GM19468 (cell line): ENCODE results near the gene SPATA19.
A peak's percentile ranks its signal among the peaks of the same experiment; 100 is the strongest.

Experiments
- ATAC-seq: cut with Tn5 transposase; IDR thresholded peaks from one replicate; pipeline ENCODE4 v1.9.1; 2021; ENCODE audit warnings: mild to moderate bottlenecking, moderate library complexity, moderate number of reproducible peaks; ENCODE audit not compliant: unreplicated experiment; ENCODE audit errors: extremely low read depth

The SPATA19 gene

GRCh38 chr11:133840479-133840941 lies 4.8 kb downstream of the SPATA19 start:
- ATAC-seq, result no peak

GRCh38 chr11:133835593-133836548 lies 9.4 kb downstream of the SPATA19 start:
- no peak for ATAC-seq

- ATAC-seq, result peak; percentile 53
Measured at GRCh38 chr11:133834682-133835592, 10.4 kb downstream of the SPATA19 start.

GRCh38 chr11:133833898-133834681 lies 11.2 kb downstream of the SPATA19 start:
- ATAC-seq, result no peak

GRCh38 chr11:133832991-133833897 lies 12.1 kb downstream of the SPATA19 start:
- no peak for ATAC-seq

GRCh38 chr11:133832096-133832990 lies 13.0 kb downstream of the SPATA19 start:
- ATAC-seq, result no peak

- no peak for ATAC-seq
Measured at GRCh38 chr11:133830931-133831907, 14.1 kb downstream of the SPATA19 start.

- no peak for ATAC-seq
Measured at GRCh38 chr11:133829566-133829965, 15.7 kb downstream of the SPATA19 start.

- ATAC-seq, result no peak
Measured at GRCh38 chr11:133828871-133829270, 16.4 kb downstream of the SPATA19 start.

- no peak for ATAC-seq
Measured at GRCh38 chr11:133827556-133827955, 17.8 kb downstream of the SPATA19 start.

- ATAC-seq, result no peak
Measured at GRCh38 chr11:133826866-133827265, 18.4 kb downstream of the SPATA19 start.

GRCh38 chr11:133825666-133826065 lies 19.6 kb downstream of the SPATA19 start:
- no peak for ATAC-seq

- no peak for ATAC-seq
Measured at GRCh38 chr11:133825156-133825555, 20.2 kb downstream of the SPATA19 start.

GRCh38 chr11:133824593-133824992 lies 20.7 kb downstream of the SPATA19 start:
- ATAC-seq, result no peak

- no peak for ATAC-seq
Measured at GRCh38 chr11:133823614-133824013, 21.7 kb downstream of the SPATA19 start.

GRCh38 chr11:133823211-133823610 lies 22.1 kb downstream of the SPATA19 start:
- no peak for ATAC-seq

GRCh38 chr11:133821776-133822175 lies 23.5 kb downstream of the SPATA19 start:
- peak; percentile 54 for ATAC-seq
